ENCODE measurements around the gene PRR13.

DNA sequence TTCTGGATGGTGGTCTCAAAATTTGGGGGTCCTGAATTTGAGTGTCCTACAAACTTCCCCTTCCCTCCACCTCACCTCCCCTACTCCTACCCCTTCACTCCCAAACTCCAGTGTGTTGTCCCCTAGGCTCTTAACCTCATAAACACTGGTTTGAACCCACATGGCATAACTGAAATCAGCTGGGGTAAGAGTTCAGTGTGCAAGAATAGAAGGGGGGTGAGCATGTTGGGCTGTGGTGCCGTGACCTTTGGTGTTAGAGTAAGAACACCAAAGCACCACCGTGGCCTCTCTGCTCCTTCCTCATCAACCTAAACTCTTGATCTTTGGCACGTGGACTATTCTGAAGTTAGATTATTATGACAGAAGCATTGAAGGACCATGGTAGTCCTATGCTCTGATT lies 21.4 kb downstream of the PRR13 start:
- TF ChIP-seq, protein P1, sequence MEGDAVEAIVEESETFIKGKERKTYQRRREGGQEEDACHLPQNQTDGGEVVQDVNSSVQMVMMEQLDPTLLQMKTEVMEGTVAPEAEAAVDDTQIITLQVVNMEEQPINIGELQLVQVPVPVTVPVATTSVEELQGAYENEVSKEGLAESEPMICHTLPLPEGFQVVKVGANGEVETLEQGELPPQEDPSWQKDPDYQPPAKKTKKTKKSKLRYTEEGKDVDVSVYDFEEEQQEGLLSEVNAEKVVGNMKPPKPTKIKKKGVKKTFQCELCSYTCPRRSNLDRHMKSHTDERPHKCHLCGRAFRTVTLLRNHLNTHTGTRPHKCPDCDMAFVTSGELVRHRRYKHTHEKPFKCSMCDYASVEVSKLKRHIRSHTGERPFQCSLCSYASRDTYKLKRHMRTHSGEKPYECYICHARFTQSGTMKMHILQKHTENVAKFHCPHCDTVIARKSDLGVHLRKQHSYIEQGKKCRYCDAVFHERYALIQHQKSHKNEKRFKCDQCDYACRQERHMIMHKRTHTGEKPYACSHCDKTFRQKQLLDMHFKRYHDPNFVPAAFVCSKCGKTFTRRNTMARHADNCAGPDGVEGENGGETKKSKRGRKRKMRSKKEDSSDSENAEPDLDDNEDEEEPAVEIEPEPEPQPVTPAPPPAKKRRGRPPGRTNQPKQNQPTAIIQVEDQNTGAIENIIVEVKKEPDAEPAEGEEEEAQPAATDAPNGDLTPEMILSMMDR (IDR thresholded peaks at IDR 0.05 in 4 of 5, conservative IDR thresholded peaks at IDR 0.05 in 1 of 5), result no peak
- no peak for TF ChIP-seq POLR2A (IDR thresholded peaks at IDR 0.05)
